Activated naive CD8-positive, alpha-beta T cell treated with anti-CD3 and anti-CD28 coated beads for 36 hours (primary cell): ENCODE data around the gene CACNB2. TPM values are rescaled to one million over a fixed set of nuclear protein-coding genes. Genes with fewer than 3 reads are reported as not detected.
"Not testable (repeated sequence)": the region's sequence is repeated elsewhere in the genome, so short reads cannot be mapped to it uniquely, and the experiment has no call there.

ENCODE experiments used
- DNase-seq: peaks from one replicate; pipeline ENCODE4 v3.0.0; 2021
- H3K27ac Mint-ChIP-seq: one replicate; pipeline ENCODE4 v1.8.0; 2022; ENCODE audit warnings: mild to moderate bottlenecking, moderate library complexity, mixed read lengths
- H3K27me3 Mint-ChIP-seq: one replicate; pipeline ENCODE4 v1.8.0; 2022; ENCODE audit warnings: mild to moderate bottlenecking, mixed read lengths
- H3K36me3 Mint-ChIP-seq: one replicate; pipeline ENCODE4 v1.8.0; 2021; ENCODE audit warnings: mild to moderate bottlenecking, mixed read lengths
- H3K4me1 Mint-ChIP-seq: one replicate; pipeline ENCODE4 v1.8.0; 2021; ENCODE audit warnings: mixed read lengths
- H3K4me3 Mint-ChIP-seq: one replicate; pipeline ENCODE4 v1.8.0; 2022; ENCODE audit warnings: mild to moderate bottlenecking, moderate library complexity, mixed read lengths
- H3K9me3 Mint-ChIP-seq: one replicate; pipeline ENCODE4 v1.8.0; 2022; ENCODE audit warnings: mixed read lengths
- total RNA-seq, 2 experiments: library from RNA; stranded (reverse); gene quantifications; one replicate each; pipeline ENCODE4 v1.2.3, GENCODE V29; 2021

Gene CACNB2
- total RNA-seq, 2 experiments from 2014 or later = not detected

- Mint-ChIP-seq H3K9me3 (no peaks in the 10 kb centered on the region), H3K4me3 (no peak overlapping the region), H3K36me3 (peaks cover 39% of the 10 kb centered on the region)
Measured at GRCh38 chr10:18540195-18540594, 400.0 kb downstream of the CACNB2 start.

GRCh38 chr10:18542832-18543231, 402.6 kb downstream of the CACNB2 start:
- Mint-ChIP-seq H3K27me3 (no peaks in the 10 kb centered on the region), H3K4me3 (no peak overlapping the region), H3K4me1 (peaks cover 4% of the 10 kb centered on the region), H3K9me3 (no peaks in the 10 kb centered on the region), H3K36me3 (peaks cover 32% of the 10 kb centered on the region), H3K27ac (no peak overlapping the region)
- DNase-seq = no peak

More at GRCh38 chr10:18540195-18540594, 400.0 kb downstream of the CACNB2 start:
- no peak for DNase-seq
- H3K27me3 Mint-ChIP-seq = no peaks in the 10 kb centered on the region
- H3K27ac Mint-ChIP-seq = no peak overlapping the region
- H3K4me1 Mint-ChIP-seq = no peaks in the 10 kb centered on the region

- peaks cover 27% of the 10 kb centered on the region for H3K36me3 Mint-ChIP-seq
- H3K27me3 Mint-ChIP-seq = no peaks in the 10 kb centered on the region
- H3K27ac Mint-ChIP-seq = no peak overlapping the region
Measured at GRCh38 chr10:18545621-18546305, 405.5 kb downstream of the CACNB2 start.

GRCh38 chr10:18549105-18549504, 408.9 kb downstream of the CACNB2 start:
- H3K36me3 Mint-ChIP-seq = peaks cover 18% of the 10 kb centered on the region
- H3K9me3 Mint-ChIP-seq = no peaks in the 10 kb centered on the region
- H3K27me3 Mint-ChIP-seq = no peaks in the 10 kb centered on the region
- H3K27ac Mint-ChIP-seq = no peak overlapping the region
- no peak for DNase-seq
- peaks cover 4% of the 10 kb centered on the region for H3K4me1 Mint-ChIP-seq
- H3K4me3 Mint-ChIP-seq = no peak overlapping the region

More at GRCh38 chr10:18545621-18546305, 405.5 kb downstream of the CACNB2 start:
- no peak for DNase-seq
- H3K4me3 Mint-ChIP-seq = no peak overlapping the region
- no peaks in the 10 kb centered on the region for H3K9me3 Mint-ChIP-seq
- H3K4me1 Mint-ChIP-seq = peaks cover 4% of the 10 kb centered on the region

- no peaks in the 10 kb centered on the region for H3K27me3 Mint-ChIP-seq
- no peaks in the 10 kb centered on the region for H3K4me1 Mint-ChIP-seq
- peaks cover 12% of the 10 kb centered on the region for H3K36me3 Mint-ChIP-seq
- no peaks in the 10 kb centered on the region for H3K9me3 Mint-ChIP-seq
- no peak overlapping the region for H3K4me3 Mint-ChIP-seq
- no peak for DNase-seq
- H3K27ac Mint-ChIP-seq = no peak overlapping the region
Measured at GRCh38 chr10:18551473-18551872, 411.2 kb downstream of the CACNB2 start.

GRCh38 chr10:18554479-18554878, 414.3 kb downstream of the CACNB2 start:
- no peak for DNase-seq
- Mint-ChIP-seq H3K9me3 (no peaks in the 10 kb centered on the region), H3K4me3 (no peak overlapping the region), H3K4me1 (no peaks in the 10 kb centered on the region), H3K27me3 (no peaks in the 10 kb centered on the region), H3K36me3 (peaks cover 5% of the 10 kb centered on the region), H3K27ac (no peak overlapping the region)

GRCh38 chr10:18556522-18557147, 416.4 kb downstream of the CACNB2 start:
- H3K4me1 Mint-ChIP-seq = no peaks in the 10 kb centered on the region
- no peak overlapping the region for H3K4me3 Mint-ChIP-seq
- H3K36me3 Mint-ChIP-seq = peaks cover under 1% of the 10 kb centered on the region
- DNase-seq = no peak
- no peaks in the 10 kb centered on the region for H3K9me3 Mint-ChIP-seq
- no peak overlapping the region for H3K27ac Mint-ChIP-seq
- H3K27me3 Mint-ChIP-seq = no peaks in the 10 kb centered on the region

GRCh38 chr10:18557960-18558359, 417.7 kb downstream of the CACNB2 start:
- H3K9me3 Mint-ChIP-seq = no peaks in the 10 kb centered on the region
- H3K27me3 Mint-ChIP-seq = no peaks in the 10 kb centered on the region
- H3K36me3 Mint-ChIP-seq = no peaks in the 10 kb centered on the region
- H3K27ac Mint-ChIP-seq = no peak overlapping the region
- no peak for DNase-seq
- H3K4me3 Mint-ChIP-seq = no peak overlapping the region
- H3K4me1 Mint-ChIP-seq = no peaks in the 10 kb centered on the region

- no peak for DNase-seq
- H3K27me3 Mint-ChIP-seq = no peaks in the 10 kb centered on the region
- no peak overlapping the region for H3K27ac Mint-ChIP-seq
- H3K4me1 Mint-ChIP-seq = no peaks in the 10 kb centered on the region
- no peaks in the 10 kb centered on the region for H3K9me3 Mint-ChIP-seq
- no peak overlapping the region for H3K4me3 Mint-ChIP-seq
- no peaks in the 10 kb centered on the region for H3K36me3 Mint-ChIP-seq
Measured at GRCh38 chr10:18561861-18562551, 421.8 kb downstream of the CACNB2 start.

GRCh38 chr10:18563003-18563726, 422.9 kb downstream of the CACNB2 start:
- H3K9me3 Mint-ChIP-seq = no peaks in the 10 kb centered on the region
- H3K36me3 Mint-ChIP-seq = no peaks in the 10 kb centered on the region
- no peaks in the 10 kb centered on the region for H3K4me1 Mint-ChIP-seq
- no peak for DNase-seq
- H3K27me3 Mint-ChIP-seq = no peaks in the 10 kb centered on the region
- no peak overlapping the region for H3K27ac Mint-ChIP-seq
- no peak overlapping the region for H3K4me3 Mint-ChIP-seq

- DNase-seq = no peak
- Mint-ChIP-seq H3K4me3 (no peak overlapping the region), H3K4me1 (no peaks in the 10 kb centered on the region), H3K27me3 (no peaks in the 10 kb centered on the region), H3K27ac (no peak overlapping the region), H3K9me3 (no peaks in the 10 kb centered on the region), H3K36me3 (no peaks in the 10 kb centered on the region)
Measured at GRCh38 chr10:18565006-18565405, 424.8 kb downstream of the CACNB2 start.

GRCh38 chr10:18566177-18566576, 426.0 kb downstream of the CACNB2 start:
- H3K27me3 Mint-ChIP-seq = no peaks in the 10 kb centered on the region
- H3K27ac Mint-ChIP-seq = no peak overlapping the region
- no peaks in the 10 kb centered on the region for H3K36me3 Mint-ChIP-seq
- H3K4me1 Mint-ChIP-seq = no peaks in the 10 kb centered on the region
- DNase-seq = no peak
- H3K4me3 Mint-ChIP-seq = no peak overlapping the region
- no peaks in the 10 kb centered on the region for H3K9me3 Mint-ChIP-seq

- Mint-ChIP-seq H3K27ac (no peak overlapping the region), H3K4me1 (no peaks in the 10 kb centered on the region), H3K36me3 (no peaks in the 10 kb centered on the region), H3K9me3 (no peaks in the 10 kb centered on the region), H3K4me3 (no peak overlapping the region), H3K27me3 (no peaks in the 10 kb centered on the region)
- DNase-seq = no peak
Measured at GRCh38 chr10:18567343-18567856, 427.2 kb downstream of the CACNB2 start.

- DNase-seq, H3K27me3 Mint-ChIP-seq, H3K4me1 Mint-ChIP-seq, H3K9me3 Mint-ChIP-seq, H3K4me3 Mint-ChIP-seq, H3K27ac Mint-ChIP-seq, H3K36me3 Mint-ChIP-seq: not testable (repeated sequence)
Measured at GRCh38 chr10:18570386-18570785, 430.2 kb downstream of the CACNB2 start.

- H3K36me3 Mint-ChIP-seq = peaks cover 14% of the 10 kb centered on the region
- H3K27ac Mint-ChIP-seq = no peak overlapping the region
- H3K4me3 Mint-ChIP-seq = no peak overlapping the region
- no peaks in the 10 kb centered on the region for H3K27me3 Mint-ChIP-seq
- no peaks in the 10 kb centered on the region for H3K4me1 Mint-ChIP-seq
- no peak for DNase-seq
- H3K9me3 Mint-ChIP-seq = no peaks in the 10 kb centered on the region
Measured at GRCh38 chr10:18571076-18571475, 430.9 kb downstream of the CACNB2 start.
